ENCODE data around the gene PIWIL1. TPM values are rescaled to one million over a fixed set of nuclear protein-coding genes. Genes with fewer than 3 reads are reported as not detected.

PIWIL1 gene
- total RNA-seq, 1 experiment from 2014 or later: not detected

DNA sequence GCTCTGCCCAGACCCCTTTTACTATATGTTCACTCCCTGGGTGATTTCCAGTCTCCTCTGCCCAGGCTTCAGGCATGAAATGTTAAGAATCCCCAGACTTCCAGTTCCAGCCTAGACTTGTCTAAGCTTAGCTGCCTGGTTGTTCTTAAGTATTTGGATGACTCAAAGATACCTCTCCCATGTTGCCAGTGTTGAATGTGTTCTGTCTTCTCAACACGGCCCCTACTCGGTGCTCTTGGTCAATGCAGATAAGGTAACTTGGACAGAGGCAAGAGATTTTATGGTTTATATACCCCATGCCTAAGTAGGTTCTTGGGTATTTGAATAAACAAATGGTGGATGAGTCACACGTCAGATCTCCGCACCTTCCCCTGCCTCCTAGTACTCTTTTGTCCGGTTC is 13.6 kb downstream of the PIWIL1 start:
- Histone ChIP-seq H4K20me1 (ENCODE audit: insufficient read depth) (no peaks in the 10 kb centered on the region), H3K4me2 (ENCODE audit: low read length) (no peak overlapping the region), H3K9me3 (ENCODE audit: control insufficient read depth in 1 of 2, insufficient read depth in 1 of 2, low read depth in 1 of 2, low read length in 2 of 2) (no peaks in the 10 kb centered on the region), H3K27ac (ENCODE audit: low read depth, low read length) (no peak overlapping the region), H3K4me1 (ENCODE audit: control insufficient read depth in 1 of 2, insufficient read depth in 2 of 2, low read length in 2 of 2) (no peaks in the 10 kb centered on the region), H3K9ac (ENCODE audit: low read length) (no peak overlapping the region), H3K36me3 (ENCODE audit: control insufficient read depth in 1 of 2, insufficient read depth in 2 of 2, low read length in 2 of 2) (no peaks in the 10 kb centered on the region), H3K4me3 (replicated peaks in 1 of 2; ENCODE audit: low read depth in 1 of 2, low read length in 2 of 2) (no peak overlapping the region), H3K27me3 (ENCODE audit: insufficient read depth, low read length) (no peaks in the 10 kb centered on the region), H3K79me2 (ENCODE audit: insufficient read depth, low read length) (no peaks in the 10 kb centered on the region), H3K9me2 (ENCODE audit: insufficient read depth) (no peaks in the 10 kb centered on the region), H2AFZ (ENCODE audit: low read depth, low read length, poor library complexity, severe bottlenecking) (no peak overlapping the region)
- DNase-seq (ENCODE audit: low read depth, low spot score) (no peak), ATAC-seq (no peak)
- CTCF ChIA-PET: no interaction called here
- POLR2A ChIA-PET: no interaction called here
- BruUV-seq (replicated peaks): no TSS peak
- intact Hi-C loops (cut with micrococcal nuclease): no loop called here
- RAD21 ChIA-PET (ENCODE audit: low non-redundant PET in 1 of 2, low total read pairs in 2 of 2, uncharacterized antibody in 2 of 2, unreplicated experiment in 2 of 2): no interaction called here
- TF ChIP-seq, protein P1, sequence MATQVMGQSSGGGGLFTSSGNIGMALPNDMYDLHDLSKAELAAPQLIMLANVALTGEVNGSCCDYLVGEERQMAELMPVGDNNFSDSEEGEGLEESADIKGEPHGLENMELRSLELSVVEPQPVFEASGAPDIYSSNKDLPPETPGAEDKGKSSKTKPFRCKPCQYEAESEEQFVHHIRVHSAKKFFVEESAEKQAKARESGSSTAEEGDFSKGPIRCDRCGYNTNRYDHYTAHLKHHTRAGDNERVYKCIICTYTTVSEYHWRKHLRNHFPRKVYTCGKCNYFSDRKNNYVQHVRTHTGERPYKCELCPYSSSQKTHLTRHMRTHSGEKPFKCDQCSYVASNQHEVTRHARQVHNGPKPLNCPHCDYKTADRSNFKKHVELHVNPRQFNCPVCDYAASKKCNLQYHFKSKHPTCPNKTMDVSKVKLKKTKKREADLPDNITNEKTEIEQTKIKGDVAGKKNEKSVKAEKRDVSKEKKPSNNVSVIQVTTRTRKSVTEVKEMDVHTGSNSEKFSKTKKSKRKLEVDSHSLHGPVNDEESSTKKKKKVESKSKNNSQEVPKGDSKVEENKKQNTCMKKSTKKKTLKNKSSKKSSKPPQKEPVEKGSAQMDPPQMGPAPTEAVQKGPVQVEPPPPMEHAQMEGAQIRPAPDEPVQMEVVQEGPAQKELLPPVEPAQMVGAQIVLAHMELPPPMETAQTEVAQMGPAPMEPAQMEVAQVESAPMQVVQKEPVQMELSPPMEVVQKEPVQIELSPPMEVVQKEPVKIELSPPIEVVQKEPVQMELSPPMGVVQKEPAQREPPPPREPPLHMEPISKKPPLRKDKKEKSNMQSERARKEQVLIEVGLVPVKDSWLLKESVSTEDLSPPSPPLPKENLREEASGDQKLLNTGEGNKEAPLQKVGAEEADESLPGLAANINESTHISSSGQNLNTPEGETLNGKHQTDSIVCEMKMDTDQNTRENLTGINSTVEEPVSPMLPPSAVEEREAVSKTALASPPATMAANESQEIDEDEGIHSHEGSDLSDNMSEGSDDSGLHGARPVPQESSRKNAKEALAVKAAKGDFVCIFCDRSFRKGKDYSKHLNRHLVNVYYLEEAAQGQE (IDR thresholded peaks at IDR 0.05; ENCODE audit: low read depth): no peak

DNA sequence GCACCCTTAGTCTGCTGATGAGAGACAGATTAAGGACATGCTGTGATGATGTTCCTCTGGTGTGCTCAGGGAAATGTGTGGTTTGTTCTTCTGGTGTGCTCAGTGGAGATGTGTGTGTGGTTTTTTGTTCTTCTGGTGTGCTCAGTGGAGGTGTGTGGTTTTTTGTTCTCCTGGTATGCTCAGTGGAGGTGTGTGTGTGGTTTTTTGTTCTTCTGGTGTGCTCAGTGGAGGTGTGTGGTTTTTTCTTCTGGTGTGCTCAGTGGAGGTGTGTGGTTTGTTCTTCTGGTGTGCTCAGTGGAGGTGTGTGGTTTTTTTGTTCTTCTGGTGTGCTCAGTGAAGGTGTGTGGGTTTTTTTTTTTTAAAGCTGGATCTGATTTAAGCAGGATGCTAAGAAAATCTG is 15.4 kb downstream of the PIWIL1 start:
- no peak for ATAC-seq
- POLR2A ChIA-PET: no interaction called here
- CTCF ChIA-PET: no interaction called here
- Histone ChIP-seq H3K79me2 (ENCODE audit: insufficient read depth, low read length) (no peaks in the 10 kb centered on the region), H3K4me1 (ENCODE audit: control insufficient read depth in 1 of 2, insufficient read depth in 2 of 2, low read length in 2 of 2) (no peaks in the 10 kb centered on the region), H3K9ac (ENCODE audit: low read length) (no peak overlapping the region), H3K4me2 (ENCODE audit: low read length) (no peak overlapping the region), H4K20me1 (ENCODE audit: insufficient read depth) (no peaks in the 10 kb centered on the region), H3K27ac (ENCODE audit: low read depth, low read length) (no peak overlapping the region), H3K4me3 (replicated peaks in 1 of 2; ENCODE audit: low read depth in 1 of 2, low read length in 2 of 2) (no peak overlapping the region), H3K9me3 (ENCODE audit: control insufficient read depth in 1 of 2, insufficient read depth in 1 of 2, low read depth in 1 of 2, low read length in 2 of 2) (no peaks in the 10 kb centered on the region), H2AFZ (ENCODE audit: low read depth, low read length, poor library complexity, severe bottlenecking) (no peak overlapping the region), H3K9me2 (ENCODE audit: insufficient read depth) (no peaks in the 10 kb centered on the region), H3K36me3 (ENCODE audit: control insufficient read depth in 1 of 2, insufficient read depth in 2 of 2, low read length in 2 of 2) (no peaks in the 10 kb centered on the region), H3K27me3 (ENCODE audit: insufficient read depth, low read length) (no peaks in the 10 kb centered on the region)
- intact Hi-C loops (cut with micrococcal nuclease): no loop called here
- RAD21 ChIA-PET (ENCODE audit: low non-redundant PET in 1 of 2, low total read pairs in 2 of 2, uncharacterized antibody in 2 of 2, unreplicated experiment in 2 of 2): no interaction called here
- no TSS peak for BruUV-seq (replicated peaks)
- no peak for DNase-seq (ENCODE audit: low read depth, low spot score)
- TF ChIP-seq ZNF274 (IDR thresholded peaks at IDR 0.05; ENCODE audit: low read depth, low read length) (no peak), POLR2AphosphoS5 (IDR thresholded peaks at IDR 0.05; ENCODE audit: low read depth, low read length) (no peak), EZH2phosphoT487 (IDR thresholded peaks at IDR 0.05; ENCODE audit: borderline replicate concordance) (no peak), SP1 (IDR thresholded peaks at IDR 0.05; ENCODE audit: low read depth) (no peak), EZH2 (IDR thresholded peaks at IDR 0.05) (no peak), SIN3A (IDR thresholded peaks at IDR 0.05; ENCODE audit: low read depth) (no peak), TCF7L2 (IDR thresholded peaks at IDR 0.05; ENCODE audit: borderline replicate concordance, extremely low read depth, insufficient read depth, insufficient read length) (no peak)
- TF ChIP-seq, protein P2, sequence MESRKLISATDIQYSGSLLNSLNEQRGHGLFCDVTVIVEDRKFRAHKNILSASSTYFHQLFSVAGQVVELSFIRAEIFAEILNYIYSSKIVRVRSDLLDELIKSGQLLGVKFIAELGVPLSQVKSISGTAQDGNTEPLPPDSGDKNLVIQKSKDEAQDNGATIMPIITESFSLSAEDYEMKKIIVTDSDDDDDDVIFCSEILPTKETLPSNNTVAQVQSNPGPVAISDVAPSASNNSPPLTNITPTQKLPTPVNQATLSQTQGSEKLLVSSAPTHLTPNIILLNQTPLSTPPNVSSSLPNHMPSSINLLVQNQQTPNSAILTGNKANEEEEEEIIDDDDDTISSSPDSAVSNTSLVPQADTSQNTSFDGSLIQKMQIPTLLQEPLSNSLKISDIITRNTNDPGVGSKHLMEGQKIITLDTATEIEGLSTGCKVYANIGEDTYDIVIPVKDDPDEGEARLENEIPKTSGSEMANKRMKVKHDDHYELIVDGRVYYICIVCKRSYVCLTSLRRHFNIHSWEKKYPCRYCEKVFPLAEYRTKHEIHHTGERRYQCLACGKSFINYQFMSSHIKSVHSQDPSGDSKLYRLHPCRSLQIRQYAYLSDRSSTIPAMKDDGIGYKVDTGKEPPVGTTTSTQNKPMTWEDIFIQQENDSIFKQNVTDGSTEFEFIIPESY (IDR thresholded peaks at IDR 0.05; ENCODE audit: extremely low read depth, insufficient replicate concordance, low read length): no peak
- TF ChIP-seq, protein P3, sequence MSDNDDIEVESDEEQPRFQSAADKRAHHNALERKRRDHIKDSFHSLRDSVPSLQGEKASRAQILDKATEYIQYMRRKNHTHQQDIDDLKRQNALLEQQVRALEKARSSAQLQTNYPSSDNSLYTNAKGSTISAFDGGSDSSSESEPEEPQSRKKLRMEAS (IDR thresholded peaks at IDR 0.05): no peak
- TF ChIP-seq, protein P1 (IDR thresholded peaks at IDR 0.05; ENCODE audit: low read depth): no peak
